Breast epithelium (tissue), 3 donors: Measurements from ENCODE around the gene POLH. TPM values are rescaled to one million over a fixed set of nuclear protein-coding genes. Genes with fewer than 3 reads are reported as not detected.

Experiments
- total RNA-seq, 3 donors: library from RNA; depleted of rRNA; stranded (reverse); fragments of >200 nt; gene quantifications; one replicate each; pipeline ENCODE4 v1.1.0, GENCODE V29; 2016

POLH gene
- total RNA-seq, 3 donors from 2014 or later: 8.6 to 13.0 (median 9.8) TPM

Other genes starting within 250 kb of the POLH start
- gene ZNF318, start 206.5 kb upstream of the POLH start, total RNA-seq: 10 to 100 TPM; 15.4 to 19.5 (median 17.4) TPM
- 10 to 100 TPM in 2 of 3 donors, 1 to 10 TPM in 1; 9.0 to 19.9 (median 12.1) TPM for gene ABCC10, start 148.6 kb upstream of the POLH start, total RNA-seq
- gene DLK2, start 120.6 kb upstream of the POLH start, total RNA-seq: 1 to 10 TPM in 2 of 3 donors, not detected in 1; 3.6 to 8.9 TPM
- gene TJAP1, start 98.6 kb upstream of the POLH start, total RNA-seq: 10 to 100 TPM; 18.6 to 21.8 (median 21.3) TPM
- gene LRRC73, start 65.8 kb upstream of the POLH start, total RNA-seq: under 1 TPM in 2 of 3 donors, not detected in 1; 0.29 to 0.33 TPM
- gene YIPF3, start 59.3 kb upstream of the POLH start, total RNA-seq: 100 to 1,000 TPM in 1 of 3 donors, 10 to 100 TPM in 2; 89.5 to 100 (median 96.2) TPM
- gene POLR1C, start 59.1 kb upstream of the POLH start, total RNA-seq: 10 to 100 TPM; 18.9 to 38.8 (median 38.7) TPM
- gene XPO5, start 147 bp upstream of the POLH start, total RNA-seq: 10 to 100 TPM; 16.5 to 28.8 (median 27.2) TPM
- gene GTPBP2, start 53.1 kb downstream of the POLH start, total RNA-seq: 10 to 100 TPM; 41.4 to 58.0 (median 43.6) TPM
- gene MAD2L1BP, start 59.7 kb downstream of the POLH start, total RNA-seq: 10 to 100 TPM; 33.4 to 53.0 (median 33.4) TPM
- not detected for gene RSPH9, start 68.9 kb downstream of the POLH start, total RNA-seq
- 10 to 100 TPM; 37.7 to 63.2 (median 40.6) TPM for gene MRPS18A, start 111.6 kb downstream of the POLH start, total RNA-seq
- 100 to 1,000 TPM; 123 to 230 (median 132) TPM for gene VEGFA, start 194.0 kb downstream of the POLH start, total RNA-seq